HG03108 (cell line): ENCODE data around the gene CHP2.
"Not testable (repeated sequence)": the region's sequence is repeated elsewhere in the genome, so short reads cannot be mapped to it uniquely, and the experiment has no call there.

ENCODE experiments used
- ATAC-seq: cut with Tn5 transposase; IDR thresholded peaks from one replicate; pipeline ENCODE4 v1.9.1; 2021; ENCODE audit warnings: moderate library complexity; ENCODE audit not compliant: unreplicated experiment

CHP2 gene

GRCh38 chr16:23754594-23755483, at the start of gene CHP2:
Gene CHP2, plus strand, starts transcription at chr16:23755026. Its CDS starts 24 bp downstream, at chr16:23755050.
- no peak for ATAC-seq

GRCh38 chr16:23705517-23705902, 49.3 kb upstream of the CHP2 start:
- no peak for ATAC-seq

GRCh38 chr16:23706439-23706838, 48.4 kb upstream of the CHP2 start:
- ATAC-seq = no peak

GRCh38 chr16:23709536-23709935, 45.3 kb upstream of the CHP2 start:
- no peak for ATAC-seq

GRCh38 chr16:23710008-23710407, 44.8 kb upstream of the CHP2 start:
- no peak for ATAC-seq

- ATAC-seq = no peak
Measured at GRCh38 chr16:23710504-23710903, 44.3 kb upstream of the CHP2 start.

- ATAC-seq = no peak
Measured at GRCh38 chr16:23711785-23712184, 43.0 kb upstream of the CHP2 start.

- ATAC-seq = no peak
Measured at GRCh38 chr16:23712976-23713375, 41.9 kb upstream of the CHP2 start, which contains the start of gene ERN2. Gene ERN2, minus strand, starts transcription at chr16:23713222. Its CDS starts 35 bp downstream, at chr16:23713187.

GRCh38 chr16:23716484-23716883, 38.3 kb upstream of the CHP2 start:
- no peak for ATAC-seq

GRCh38 chr16:23722613-23723240, 32.1 kb upstream of the CHP2 start:
- not testable (repeated sequence) for ATAC-seq

GRCh38 chr16:23724096-23724784, 30.6 kb upstream of the CHP2 start:
- ATAC-seq = no peak

GRCh38 chr16:23724785-23725131, 30.1 kb upstream of the CHP2 start:
- ATAC-seq = no peak

- ATAC-seq = no peak
Measured at GRCh38 chr16:23726710-23727109, 28.1 kb upstream of the CHP2 start.

GRCh38 chr16:23728112-23728477, 26.7 kb upstream of the CHP2 start:
- ATAC-seq = no peak

GRCh38 chr16:23729503-23730424, 25.1 kb upstream of the CHP2 start:
- ATAC-seq = no peak

GRCh38 chr16:23734176-23734893, 20.5 kb upstream of the CHP2 start:
- no peak for ATAC-seq

- ATAC-seq = not testable (repeated sequence)
Measured at GRCh38 chr16:23737423-23738028, 17.3 kb upstream of the CHP2 start.

GRCh38 chr16:23739516-23739915, 15.3 kb upstream of the CHP2 start:
- no peak for ATAC-seq

- no peak for ATAC-seq
Measured at GRCh38 chr16:23741675-23742303, 13.0 kb upstream of the CHP2 start.
